ENCODE data around the gene TBX19. TPM values are rescaled to one million over a fixed set of nuclear protein-coding genes. Genes with fewer than 3 reads are reported as not detected.

Gene TBX19
- total and polyA plus RNA-seq, 2 of the 8 experiments (the other 6 are each of a cell fraction or from before 2014, with no cell fraction given): 1.0 to 1.8 TPM

GRCh38 chr1:168263130-168263529 lies 17.5 kb upstream of the TBX19 start (continued):
- no peak for TF ChIP-seq RAD21 (IDR thresholded peaks at IDR 0.05 in 1 of 2, conservative IDR thresholded peaks at IDR 0.05 in 1 of 2; ENCODE audit: low read depth in 2 of 2, low read length in 2 of 2)
- TF ChIP-seq SIRT6 (IDR thresholded peaks at IDR 0.05; ENCODE audit: low read length): no peak
- no peak for TF ChIP-seq CBX5 (IDR thresholded peaks at IDR 0.05; ENCODE audit: low read depth, low read length)
- no peak for TF ChIP-seq SAP30 (IDR thresholded peaks at IDR 0.05; ENCODE audit: insufficient read depth, insufficient replicate concordance, low read length)
- TF ChIP-seq CHD2 (IDR thresholded peaks at IDR 0.05; ENCODE audit: low read length): no peak
- no peak for TF ChIP-seq SP2 (IDR thresholded peaks at IDR 0.05; ENCODE audit: low read length)
- TF ChIP-seq NRF1 (IDR thresholded peaks at IDR 0.05; ENCODE audit: low read depth, low read length): no peak
- no peak for TF ChIP-seq CHD7 (IDR thresholded peaks at IDR 0.05; ENCODE audit: insufficient replicate concordance, low read length)
- no peak for TF ChIP-seq FOSL1 (IDR thresholded peaks at IDR 0.05; ENCODE audit: insufficient read depth, low read depth, low read length)
- no peak for TF ChIP-seq ATF3 (IDR thresholded peaks at IDR 0.05; ENCODE audit: insufficient read depth, low read depth, low read length)

Data from H1 (cell line).